Panc1 (cell line): ENCODE data around the gene EBF4. TPM values are rescaled to one million over a fixed set of nuclear protein-coding genes. Genes with fewer than 3 reads are reported as not detected.

Source experiments
- ATAC-seq: fragments of 200-7000 bp; cut with Tn5 transposase; 2 replicates; pipeline ENCODE4 v1.9.1; 2020; ENCODE audit warnings: mild to moderate bottlenecking, moderate library complexity
- BruUV-seq: library from RNA; stranded (reverse); fragments of 400-500 nt; replicated peaks from 2 replicates; lab custom pipeline; 2021; lab: Mats Ljungman, UMichigan
- CTCF ChIA-PET: fragments of 300-600 bp; sonication (Branson Sonifier 250); formaldehyde crosslinking; loops from one replicate; lab custom pipeline; 2022; ENCODE audit warnings: antibody characterized with exemption; lab: Charles Lee
- POLR2A ChIA-PET: fragments of 300-600 bp; sonication (Branson Sonifier 250); formaldehyde crosslinking; loops from one replicate; lab custom pipeline; 2022; ENCODE audit warnings: antibody characterized with exemption; lab: Charles Lee
- DNase-seq: peaks from one replicate; pipeline ENCODE4 v3.0.0-alpha.2; 2010; ENCODE audit warnings: low read depth, low spot score
- H3K27ac ChIP-seq: 2 replicates; pipeline ENCODE4 v1.5.1; 2011; ENCODE audit warnings: mild to moderate bottlenecking, low read length, inconsistent platforms
- H3K27me3 ChIP-seq: fragments of 200-500 bp; sonication (Bioruptor generic); 2 replicates; pipeline ENCODE4 v1.6.0; 2014; ENCODE audit warnings: low read length, inconsistent platforms; ENCODE audit not compliant: control insufficient read depth, insufficient read depth
- H3K36me3 ChIP-seq: fragments of 200-500 bp; sonication (Bioruptor generic); 2 replicates; pipeline ENCODE4 v1.5.1; 2014; ENCODE audit warnings: inconsistent platforms, mild to moderate bottlenecking, low read length, moderate library complexity; ENCODE audit not compliant: control insufficient read depth, insufficient read depth
- H3K4me1 ChIP-seq: 2 replicates; pipeline ENCODE4 v1.5.1; 2011; ENCODE audit warnings: inconsistent platforms, mild to moderate bottlenecking, low read length, moderate library complexity; ENCODE audit not compliant: control insufficient read depth, insufficient read depth
- H3K4me3 ChIP-seq, 2 experiments: 2 replicates each; pipeline ENCODE4 v1.5.1; 2011 to 2012; ENCODE audit warnings: low read depth in 2 of 2, low read length in 2 of 2, mild to moderate bottlenecking in 2 of 2, inconsistent platforms in 1 of 2, moderate library complexity in 1 of 2
- H3K9me3 ChIP-seq: fragments of 200-500 bp; sonication (Bioruptor generic); 2 replicates; pipeline ENCODE4 v1.5.1; 2014; ENCODE audit warnings: low read depth, mild to moderate bottlenecking, inconsistent platforms, low read length, moderate library complexity; ENCODE audit not compliant: control insufficient read depth, insufficient read depth
- CTCF ChIP-seq: fragments of 450-650 bp; IDR thresholded peaks from 2 replicates; pipeline ENCODE4 v1.5.1; 2017; ENCODE audit warnings: mild to moderate bottlenecking
- POLR2AphosphoS5 ChIP-seq: IDR thresholded peaks from 2 replicates; pipeline ENCODE4 v1.6.1; 2012; ENCODE audit warnings: mild to moderate bottlenecking, low read depth, low read length, moderate library complexity
- REST ChIP-seq, 2 experiments: IDR thresholded peaks; 2 replicates each; pipeline ENCODE4 v1.6.1; 2011 to 2012; ENCODE audit warnings: low read depth in 2 of 2, control low read depth in 1 of 2, low read length in 1 of 2, mild to moderate bottlenecking in 1 of 2, moderate library complexity in 1 of 2; ENCODE audit not compliant: insufficient read depth in 1 of 2
- SIN3A ChIP-seq: IDR thresholded peaks from 2 replicates; pipeline ENCODE4 v1.6.1; 2012; ENCODE audit warnings: low read depth, mild to moderate bottlenecking, low read length, moderate library complexity, borderline replicate concordance; ENCODE audit not compliant: insufficient read depth
- TCF7L2 ChIP-seq: IDR thresholded peaks from 2 replicates; pipeline ENCODE4 v1.6.1; 2011; ENCODE audit warnings: mild to moderate bottlenecking, low read depth, low read length, inconsistent platforms
- in situ Hi-C: cut with HindIII; loops from 2 replicates; pipeline ENCODE4 v1.10.0; 2016; ENCODE audit warnings: low sequenced_read_pairs, low pct_unique_long_range_greater_than_20kb
- intact Hi-C: fragments of 100-400 bp; cut with micrococcal nuclease; formaldehyde crosslinking; loops from one replicate; pipeline ENCODE4 v1.10.0; 2022; ENCODE audit not compliant: unreplicated experiment
- total RNA-seq: library from RNA; stranded (reverse); gene quantifications from one replicate; pipeline ENCODE4 v1.2.1, GENCODE V29; 2021; ENCODE audit not compliant: unreplicated experiment

EBF4 gene
- total RNA-seq, 1 experiment from 2014 or later, result 6.8 TPM

- in situ Hi-C loops, result no loop called here
- Histone ChIP-seq H3K27me3 (no peaks in the 10 kb centered on the region), H3K36me3 (peaks cover 32% of the 10 kb centered on the region), H3K4me1 (peaks cover 16% of the 10 kb centered on the region), H3K27ac (peak within 1 kb of the TSS; percentile 96), H3K9me3 (no peaks in the 10 kb centered on the region), H3K4me3 (peak within 1 kb of the TSS; percentile 80 to 99)
- DNase-seq, result no peak
- no TSS peak for BruUV-seq
- POLR2A ChIA-PET, result interaction anchor here (0.5 to 1.2 kb wide), 7 partner anchors 8 to 209 kb away, joined by 3 to 8 read pairs (median 4); partner anchors contain the start of gene SNRPB
- TF ChIP-seq POLR2AphosphoS5, result peak; percentile 97
- peak; percentile 89; the same call in 1 of the 2 replicates for TF ChIP-seq TCF7L2
- TF ChIP-seq CTCF, result no peak
- TF ChIP-seq SIN3A, result peak; percentile 51; the same call in 1 of the 2 replicates
- TF ChIP-seq REST (IDR thresholded peaks at IDR 0.05; ENCODE audit: insufficient read depth in 1 of 2, low read depth in 2 of 2, low read length in 1 of 2), result peak; percentile 23 to 25; a peak in 2 of 4 replicates
- intact Hi-C loops, result no loop called here
- CTCF ChIA-PET, result interaction anchor here (0.6 kb wide), 1 partner anchor 444 kb away, joined by 4 read pairs; no protein-coding TSS in a partner anchor
- ATAC-seq, result peak; percentile 96
These were observed 40.5 kb upstream of the EBF4 start, which contains the start of gene NOP56 for GRCh38 chr20:2651772-2652723. TSS of gene NOP56 (plus strand) at chr20:2652632. CDS start at chr20:2652661, 29 bp downstream.

- TF ChIP-seq SIN3A (0 out of 2 replicates have a peak, but pooled peaks have one; percentile 17), CTCF (no peak), REST (IDR thresholded peaks at IDR 0.05; ENCODE audit: insufficient read depth in 1 of 2, low read depth in 2 of 2, low read length in 1 of 2) (0 out of 4 replicates have a peak, but pooled peaks of 1 of the 2 experiments have one; percentile 32), TCF7L2 (no peak), POLR2AphosphoS5 (no peak)
- in situ Hi-C loops, result no loop called here
- H3K4me3 ChIP-seq, result peak overlapping the region; percentile 80 to 99
- DNase-seq, result no peak
- intact Hi-C loops, result no loop called here
- no peaks in the 10 kb centered on the region for H3K27me3 ChIP-seq
- peaks cover 34% of the 10 kb centered on the region for H3K36me3 ChIP-seq
- peak overlapping the region; percentile 88 for H3K27ac ChIP-seq
- BruUV-seq, result TSS peak; percentile 73
- H3K4me1 ChIP-seq, result peaks cover 16% of the 10 kb centered on the region
- POLR2A ChIA-PET, result interaction anchor here (0.6 to 1.2 kb wide), 5 partner anchors 11 to 209 kb away, joined by 3 to 8 read pairs (median 3); partner anchors contain the start of gene IDH3B
- CTCF ChIA-PET, result interaction anchor here (0.6 kb wide), 1 partner anchor 445 kb away, joined by 4 read pairs; no protein-coding TSS in a partner anchor
- ATAC-seq, result peak; percentile 56
- no peaks in the 10 kb centered on the region for H3K9me3 ChIP-seq
These were observed 39.6 kb upstream of the EBF4 start for GRCh38 chr20:2652724-2653555.
